Gastroesophageal sphincter (tissue), 4 donors: ENCODE measurements around the gene ROBO1. TPM values are rescaled to one million over a fixed set of nuclear protein-coding genes. Genes with fewer than 3 reads are reported as not detected.

Source experiments
- ATAC-seq: fragments of 150-250 bp; one replicate; pipeline ENCODE4 v1.9.1; 2016; ENCODE audit warnings: mild to moderate bottlenecking, moderate library complexity
- H3K27ac ChIP-seq, 4 donors: fragments of 200-600 bp; sonication (generic) in 3 of 4; 1 replicate in 3 of 4; 2 replicates in 1 of 4; pipeline ENCODE4 v1.5.1; 2016 to 2019
- H3K27me3 ChIP-seq: fragments of 200-600 bp; sonication (generic); one replicate; pipeline ENCODE4 v1.5.1; 2019
- H3K36me3 ChIP-seq, 2 donors: fragments of 200-600 bp; sonication (generic); one replicate each; pipeline ENCODE4 v1.5.1; 2019; ENCODE audit warnings: control low read depth in 1 of 2
- H3K4me1 ChIP-seq, 3 donors: fragments of 200-600 bp; sonication (generic); 1 replicate in 2 of 3; 2 replicates in 1 of 3; pipeline ENCODE4 v1.5.1; 2016 to 2019; ENCODE audit warnings: control low read depth in 2 of 3
- H3K4me3 ChIP-seq, 2 donors: fragments of 200-600 bp; sonication (generic); one replicate each; pipeline ENCODE4 v1.5.1; 2019; ENCODE audit warnings: mild to moderate bottlenecking in 1 of 2, moderate library complexity in 1 of 2
- H3K9me3 ChIP-seq, 3 donors: fragments of 200-600 bp; sonication (generic); one replicate each; pipeline ENCODE4 v1.5.1; 2017 to 2019; ENCODE audit warnings: control low read depth in 2 of 3
- CTCF ChIP-seq, 4 experiments: fragments of 200-600 bp in 2 of 4; fragments of 450-650 bp in 2 of 4; sonication (generic) in 1 of 4; IDR thresholded peaks; one replicate each; pipeline ENCODE4 v1.5.1; 2017 to 2019; ENCODE audit warnings: antibody characterized with exemption in 4 of 4, mild to moderate bottlenecking in 2 of 4, moderate library complexity in 2 of 4
- EP300 ChIP-seq: sonication (generic); formaldehyde crosslinking; IDR thresholded peaks from one replicate; pipeline ENCODE4 v1.6.1; 2017; ENCODE audit warnings: antibody characterized with exemption, mild to moderate bottlenecking
- POLR2A ChIP-seq, 2 donors: fragments of 450-650 bp; IDR thresholded peaks; one replicate each; pipeline ENCODE4 v1.6.1; 2017; ENCODE audit warnings: antibody characterized with exemption in 2 of 2, mild to moderate bottlenecking in 2 of 2, moderate library complexity in 1 of 2
- POLR2AphosphoS5 ChIP-seq: sonication (generic); formaldehyde crosslinking; IDR thresholded peaks from one replicate; pipeline ENCODE4 v1.6.1; 2017; ENCODE audit warnings: antibody characterized with exemption
- WGBS, 2 donors: methylation state at CpG; one replicate each; pipeline ENCODE4 v1.1.5; 2018; ENCODE audit warnings: low coverage in 1 of 2; 5-methylcytosine and 5-hydroxymethylcytosine counted together
- total RNA-seq, 4 donors: library from RNA; depleted of rRNA; stranded (reverse); fragments of >200 nt; gene quantifications; one replicate each; pipeline ENCODE4 v1.1.0, GENCODE V29; 2016

The ROBO1 gene
- total RNA-seq, 4 donors from 2014 or later = 9.7 to 15.3 (median 12.9) TPM

GRCh38 chr3:78738833-78739232, 1029.0 kb downstream of the ROBO1 start:
- no peak overlapping the region for H3K4me3 ChIP-seq
- no peaks in the 10 kb centered on the region for H3K9me3 ChIP-seq
- H3K27ac ChIP-seq = no peak overlapping the region
- H3K36me3 ChIP-seq = no peaks in the 10 kb centered on the region
- TF ChIP-seq POLR2A (IDR thresholded peaks at IDR 0.05) (no peak), POLR2AphosphoS5 (no peak), CTCF (IDR thresholded peaks at IDR 0.05) (no peak), EP300 (no peak)
- no peaks in the 10 kb centered on the region for H3K4me1 ChIP-seq
- no peaks in the 10 kb centered on the region for H3K27me3 ChIP-seq
- WGBS, 2 donors = 80 to 88% methylated on average over 2 of the region's 2 CpGs
- no peak for ATAC-seq

- TF ChIP-seq EP300 (no peak), CTCF (IDR thresholded peaks at IDR 0.05) (no peak), POLR2A (IDR thresholded peaks at IDR 0.05) (no peak), POLR2AphosphoS5 (no peak)
- H3K36me3 ChIP-seq = no peaks in the 10 kb centered on the region
- no peaks in the 10 kb centered on the region for H3K9me3 ChIP-seq
- WGBS, 2 donors = 71 to 72% methylated on average over 5 of the region's 5 CpGs
- no peak overlapping the region for H3K27ac ChIP-seq
- ATAC-seq = no peak
- no peaks in the 10 kb centered on the region for H3K27me3 ChIP-seq
- no peak overlapping the region for H3K4me3 ChIP-seq
- H3K4me1 ChIP-seq = no peaks in the 10 kb centered on the region
These were observed 1029.8 kb downstream of the ROBO1 start for GRCh38 chr3:78737988-78738387.

- TF ChIP-seq POLR2A (IDR thresholded peaks at IDR 0.05) (no peak), POLR2AphosphoS5 (no peak), CTCF (IDR thresholded peaks at IDR 0.05) (no peak), EP300 (no peak)
- no peaks in the 10 kb centered on the region for H3K36me3 ChIP-seq
- no peak for ATAC-seq
- H3K27ac ChIP-seq = no peak overlapping the region
- WGBS, 2 donors = 78 to 100% methylated on average over 2 of the region's 2 CpGs
- no peaks in the 10 kb centered on the region for H3K4me1 ChIP-seq
- H3K27me3 ChIP-seq = no peaks in the 10 kb centered on the region
- H3K4me3 ChIP-seq = no peak overlapping the region
- no peaks in the 10 kb centered on the region for H3K9me3 ChIP-seq
These were observed 1030.9 kb downstream of the ROBO1 start for GRCh38 chr3:78736863-78737262.

GRCh38 chr3:78734048-78734637, 1033.7 kb downstream of the ROBO1 start:
- 75% methylated on average over 1 to 2 of the region's 3 CpGs for WGBS, 2 donors
- no peaks in the 10 kb centered on the region for H3K36me3 ChIP-seq
- no peak overlapping the region for H3K4me3 ChIP-seq
- TF ChIP-seq POLR2A (IDR thresholded peaks at IDR 0.05) (no peak), POLR2AphosphoS5 (no peak), EP300 (no peak), CTCF (IDR thresholded peaks at IDR 0.05) (no peak)
- ATAC-seq = no peak
- H3K4me1 ChIP-seq = peaks cover 0 to 4% (median 0%) of the 10 kb centered on the region in 3 donors
- H3K27ac ChIP-seq = no peak overlapping the region
- H3K27me3 ChIP-seq = no peaks in the 10 kb centered on the region
- no peaks in the 10 kb centered on the region for H3K9me3 ChIP-seq

GRCh38 chr3:78732893-78733292, 1034.9 kb downstream of the ROBO1 start:
- Histone ChIP-seq H3K27me3 (no peaks in the 10 kb centered on the region), H3K36me3 (no peaks in the 10 kb centered on the region), H3K27ac (no peak overlapping the region), H3K9me3 (no peaks in the 10 kb centered on the region), H3K4me3 (no peak overlapping the region), H3K4me1 (peaks cover 0 to 12% (median 0%) of the 10 kb centered on the region in 3 donors)
- no peak for ATAC-seq
- TF ChIP-seq CTCF (IDR thresholded peaks at IDR 0.05) (no peak), EP300 (no peak), POLR2AphosphoS5 (no peak), POLR2A (IDR thresholded peaks at IDR 0.05) (no peak)
- WGBS, 2 donors = 92 to 100% methylated on average over 1 of the region's 1 CpG
